GM23338 (cell line): Measurements from ENCODE around the gene SLC2A13. TPM values are rescaled to one million over a fixed set of nuclear protein-coding genes. Genes with fewer than 3 reads are reported as not detected.
"Not testable (repeated sequence)": the region's sequence is repeated elsewhere in the genome, so short reads cannot be mapped to it uniquely, and the experiment has no call there.

Experiments
- ATAC-seq: fragments of 200-7000 bp; cut with Tn5 transposase; 3 replicates; pipeline ENCODE4 v1.9.1; 2020
- DNase-seq: peaks from one replicate; pipeline ENCODE4 v3.0.0-alpha.2; 2015; ENCODE audit warnings: low spot score
- H2AFZ ChIP-seq: fragments of 200-600 bp; sonication (generic); 2 replicates; pipeline ENCODE4 v1.8.0; 2016; ENCODE audit warnings: antibody characterized with exemption, mild to moderate bottlenecking, moderate library complexity
- H3F3A ChIP-seq: fragments of 200-600 bp; sonication (generic); replicated peaks from 2 replicates; pipeline ENCODE4 v1.8.0; 2017; ENCODE audit warnings: antibody characterized with exemption, mixed run types, low read depth
- H3K27ac ChIP-seq: fragments of 200-600 bp; sonication (generic); 2 replicates; pipeline ENCODE4 v1.6.1; 2016; ENCODE audit warnings: low read depth
- H3K27me3 ChIP-seq: fragments of 200-600 bp; sonication (generic); 2 replicates; pipeline ENCODE4 v1.8.0; 2016; ENCODE audit warnings: mild to moderate bottlenecking, mixed run types, moderate library complexity; ENCODE audit not compliant: insufficient read depth
- H3K36me3 ChIP-seq: fragments of 200-600 bp; sonication (generic); 2 replicates; pipeline ENCODE4 v1.8.0; 2016; ENCODE audit warnings: mild to moderate bottlenecking; ENCODE audit not compliant: insufficient read depth
- H3K4me1 ChIP-seq: fragments of 200-600 bp; sonication (generic); 2 replicates; pipeline ENCODE4 v1.8.0; 2016; ENCODE audit warnings: mild to moderate bottlenecking, moderate library complexity; ENCODE audit not compliant: insufficient read depth
- H3K4me2 ChIP-seq: fragments of 200-600 bp; sonication (generic); 2 replicates; pipeline ENCODE4 v1.7.1; 2017; ENCODE audit warnings: mixed run types
- H3K4me3 ChIP-seq: fragments of 200-600 bp; sonication (generic); 2 replicates; pipeline ENCODE4 v1.6.1; 2016; ENCODE audit warnings: mixed run types
- H3K79me2 ChIP-seq: fragments of 200-600 bp; sonication (generic); replicated peaks from 2 replicates; pipeline ENCODE4 v1.8.0; 2017; ENCODE audit warnings: mild to moderate bottlenecking; ENCODE audit not compliant: insufficient read depth
- H3K9me2 ChIP-seq: fragments of 200-600 bp; sonication (generic); 2 replicates; pipeline ENCODE4 v1.8.0; 2017; ENCODE audit not compliant: insufficient read depth
- H4K20me1 ChIP-seq: fragments of 200-600 bp; sonication (generic); replicated peaks from 2 replicates; pipeline ENCODE4 v1.8.0; 2017; ENCODE audit warnings: mild to moderate bottlenecking; ENCODE audit not compliant: insufficient read depth
- H3K27ac Mint-ChIP-seq: 2 replicates; pipeline ENCODE4 v1.8.0; 2020; ENCODE audit warnings: inconsistent platforms, mild to moderate bottlenecking, moderate library complexity, mixed read lengths
- H3K27me3 Mint-ChIP-seq: 3 replicates; pipeline ENCODE4 v1.8.0; 2022; ENCODE audit warnings: low read depth, mild to moderate bottlenecking, moderate library complexity, mixed read lengths, inconsistent platforms; ENCODE audit not compliant: insufficient read depth, poor library complexity
- H3K36me3 Mint-ChIP-seq: 3 replicates; pipeline ENCODE4 v1.8.0; 2021; ENCODE audit warnings: low read depth, mild to moderate bottlenecking, inconsistent platforms, moderate library complexity, mixed read lengths
- H3K4me1 Mint-ChIP-seq: 3 replicates; pipeline ENCODE4 v1.8.0; 2020; ENCODE audit warnings: mild to moderate bottlenecking, inconsistent platforms, mixed read lengths
- H3K4me3 Mint-ChIP-seq: 3 replicates; pipeline ENCODE4 v1.8.0; 2021; ENCODE audit warnings: moderate library complexity, mild to moderate bottlenecking, inconsistent platforms, mixed read lengths
- H3K9me3 Mint-ChIP-seq: 3 replicates; pipeline ENCODE4 v1.8.0; 2020; ENCODE audit warnings: moderate library complexity, mild to moderate bottlenecking, inconsistent platforms, mixed read lengths
- CREB1 ChIP-seq: fragments of 250-450 bp; sonication (Bioruptor Pico); IDR thresholded peaks from 2 replicates; pipeline ENCODE4 v1.5.0; 2020; ENCODE audit warnings: low read depth, mild to moderate bottlenecking, moderate library complexity
- JUNB ChIP-seq: IDR thresholded peaks from one replicate; pipeline ENCODE4 v1.6.1; 2016; ENCODE audit warnings: antibody characterized with exemption; ENCODE audit not compliant: unreplicated experiment
- REST ChIP-seq: IDR thresholded peaks from one replicate; pipeline ENCODE4 v1.6.1; 2018; ENCODE audit warnings: antibody characterized with exemption; ENCODE audit not compliant: unreplicated experiment
- STAT1 ChIP-seq: IDR thresholded peaks from one replicate; pipeline ENCODE4 v1.6.1; 2016; ENCODE audit warnings: antibody characterized with exemption; ENCODE audit not compliant: unreplicated experiment
- ZNF114 ChIP-seq: fragments of 250-450 bp; sonication (Bioruptor Pico); IDR thresholded peaks from 2 replicates; pipeline ENCODE4 v1.5.0; 2020; ENCODE audit warnings: mild to moderate bottlenecking, moderate library complexity
- ZNF331 ChIP-seq: fragments of 250-450 bp; sonication (Bioruptor Pico); IDR thresholded peaks from 2 replicates; pipeline ENCODE4 v1.5.0; 2020; ENCODE audit warnings: low read depth, mild to moderate bottlenecking, moderate library complexity
- ZNF462 ChIP-seq: fragments of 250-450 bp; sonication (Bioruptor Pico); IDR thresholded peaks from 2 replicates; pipeline ENCODE4 v1.5.0; 2020; ENCODE audit warnings: mild to moderate bottlenecking, moderate library complexity
- polyA plus RNA-seq: library from polyadenylated mRNA; unstranded; fragments of >200 nt; fragmentation: Nextera tagmentation; extraction: Ambion mirVana; gene quantifications from 2 replicates; pipeline ENCODE4 v1.2.1, GENCODE V29; 2016
- total RNA-seq: library from RNA; depleted of rRNA; stranded (reverse); fragments of >200 nt; shearing (Covaris generic); gene quantifications from 2 replicates; pipeline ENCODE4 v1.2.3, GENCODE V29; 2014

SLC2A13 gene
- total and polyA plus RNA-seq, 2 experiments from 2014 or later = 6.8 to 22.7 TPM

GRCh38 chr12:39897315-39897714 lies 208.6 kb downstream of the SLC2A13 start:
- ATAC-seq (no peak), DNase-seq (no peak)
- Histone ChIP-seq H3K79me2 (no peaks in the 10 kb centered on the region), H4K20me1 (no peaks in the 10 kb centered on the region), H3K4me1 (no peaks in the 10 kb centered on the region), H3K27me3 (no peaks in the 10 kb centered on the region), H3F3A (0 out of 2 replicates have a peak, but pooled peaks cover 2% of the 10 kb centered on the region), H2AFZ (no peak overlapping the region), H3K9me2 (no peaks in the 10 kb centered on the region; the same call in 1 of the 2 replicates), H3K27ac (no peak overlapping the region), H3K4me3 (no peak overlapping the region), H3K4me2 (no peak overlapping the region), H3K36me3 (no peaks in the 10 kb centered on the region)
- no peak overlapping the region for H3K4me3 Mint-ChIP-seq
- H3K9me3 Mint-ChIP-seq = peaks cover 16% of the 10 kb centered on the region
- H3K36me3 Mint-ChIP-seq = peaks cover 8% of the 10 kb centered on the region; the same call in 2 of the 3 replicates
- TF ChIP-seq STAT1 = no peak
- no peak for TF ChIP-seq ZNF114 (CRISPR knock-in tag)
- no peak for TF ChIP-seq REST
- no peaks in the 10 kb centered on the region for H3K27me3 Mint-ChIP-seq
- no peak overlapping the region for H3K27ac Mint-ChIP-seq
- H3K4me1 Mint-ChIP-seq = no peaks in the 10 kb centered on the region

- not testable (repeated sequence) for H3K4me3 Mint-ChIP-seq, H3K27me3 Mint-ChIP-seq, H3K4me1 ChIP-seq, H3K36me3 Mint-ChIP-seq, H3K27ac Mint-ChIP-seq, H3K36me3 ChIP-seq, ATAC-seq, H3F3A ChIP-seq, H3K79me2 ChIP-seq, DNase-seq, H3K4me2 ChIP-seq, H3K4me3 ChIP-seq, H3K27ac ChIP-seq, H4K20me1 ChIP-seq, H3K9me2 ChIP-seq, H3K4me1 Mint-ChIP-seq, H2AFZ ChIP-seq, H3K27me3 ChIP-seq
- H3K9me3 Mint-ChIP-seq = peaks cover 16% of the 10 kb centered on the region
Observed at GRCh38 chr12:39893388-39893787, 212.5 kb downstream of the SLC2A13 start.

- Mint-ChIP-seq H3K27ac (no peak overlapping the region), H3K36me3 (peaks cover 8% of the 10 kb centered on the region; the same call in 2 of the 3 replicates), H3K27me3 (no peaks in the 10 kb centered on the region), H3K4me3 (no peak overlapping the region), H3K9me3 (peaks cover 15% of the 10 kb centered on the region), H3K4me1 (peaks cover 3% of the 10 kb centered on the region)
- ATAC-seq (no peak), DNase-seq (no peak)
- Histone ChIP-seq H3F3A (0 out of 2 replicates have a peak, but pooled peaks cover 2% of the 10 kb centered on the region), H3K4me2 (no peak overlapping the region), H3K4me1 (peaks cover 5% of the 10 kb centered on the region), H3K27me3 (no peaks in the 10 kb centered on the region), H4K20me1 (no peaks in the 10 kb centered on the region), H3K4me3 (no peak overlapping the region), H3K36me3 (no peaks in the 10 kb centered on the region), H3K27ac (no peak overlapping the region), H2AFZ (no peak overlapping the region), H3K9me2 (no peaks in the 10 kb centered on the region; the same call in 1 of the 2 replicates), H3K79me2 (no peaks in the 10 kb centered on the region)
- no peak for TF ChIP-seq ZNF331
- no peak for TF ChIP-seq ZNF114 (CRISPR knock-in tag)
- TF ChIP-seq ZNF462 (CRISPR knock-in tag) = no peak
- no peak for TF ChIP-seq STAT1
- no peak for TF ChIP-seq CREB1
- TF ChIP-seq JUNB = no peak
Observed at GRCh38 chr12:39892146-39892545, 213.7 kb downstream of the SLC2A13 start.
